Measurements from ENCODE around the gene ABHD10.

DNA sequence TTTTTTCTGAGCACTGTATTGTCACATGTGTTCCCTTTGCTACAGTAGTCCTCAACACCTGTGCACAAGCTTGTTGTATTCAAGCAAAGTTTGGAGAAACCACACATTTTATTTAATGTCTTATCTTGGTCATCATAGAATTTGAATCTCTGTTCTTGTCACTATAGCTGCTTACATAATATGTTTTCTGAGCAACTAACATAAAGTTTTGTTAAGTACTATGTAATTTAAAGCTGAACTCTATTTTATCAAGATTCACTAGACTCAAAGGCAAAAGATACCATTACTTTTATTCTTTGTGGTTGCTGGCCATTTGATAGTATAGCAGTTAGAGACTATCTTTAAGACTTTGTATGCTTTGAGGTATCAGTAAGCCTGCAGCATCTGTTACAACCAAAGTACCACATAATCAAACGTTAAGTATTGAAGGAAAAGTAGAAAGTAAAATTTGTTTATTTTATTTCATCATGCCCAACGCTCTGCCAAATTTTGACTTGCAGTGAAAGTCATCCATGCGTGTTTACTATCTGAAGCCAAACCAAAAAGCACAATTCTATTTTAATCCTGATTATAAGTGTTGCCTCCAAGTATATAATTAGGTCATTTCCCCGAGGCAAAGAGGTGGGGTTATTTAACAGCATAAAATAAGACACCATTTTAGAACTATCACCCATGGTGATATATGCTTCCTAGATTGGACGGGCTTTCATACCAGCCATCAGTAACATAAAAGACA, 10.3 kb upstream of the ABHD10 start:
- TF ChIP-seq POLR2A (IDR thresholded peaks at IDR 0.05) (no peak), CTCF (IDR thresholded peaks at IDR 0.05) (no peak)

All from lower leg skin (tissue), 3 donors.